K562 (cell line): ENCODE measurements around the gene DPEP2NB.

Experiments
- CBFA2T3 ChIP-seq: fragments of 450-650 bp; IDR thresholded peaks from 2 replicates; pipeline ENCODE4 v1.6.1; 2017
- CTCF ChIP-seq, 3 experiments: IDR thresholded peaks in 2 of 3; conservative IDR thresholded peaks in 1 of 3; 2 replicates each; pipeline ENCODE4 v1.5.1; 2011 to 2012; ENCODE audit warnings: low read length in 3 of 3, mild to moderate bottlenecking in 3 of 3, control low read depth in 2 of 3, improper control_type of control experiment in 1 of 3, inconsistent platforms in 1 of 3, low read depth in 1 of 3, mixed read lengths in 1 of 3, moderate library complexity in 1 of 3; ENCODE audit not compliant: insufficient read depth in 2 of 3
- EP300 ChIP-seq: IDR thresholded peaks from 2 replicates; pipeline ENCODE4 v1.6.1; 2012; ENCODE audit warnings: low read length, improper control_type of control experiment
- EZH2 ChIP-seq: IDR thresholded peaks from 2 replicates; pipeline ENCODE4 v1.6.1; 2012; ENCODE audit warnings: low read depth, mild to moderate bottlenecking, inconsistent platforms, low read length, borderline replicate concordance
- HNRNPK ChIP-seq: fragments of 200-400 bp; formaldehyde crosslinking; IDR thresholded peaks from one replicate; pipeline ENCODE4 v1.6.1; 2018; ENCODE audit warnings: mild to moderate bottlenecking, low read depth, low read length; ENCODE audit not compliant: poor library complexity, severe bottlenecking
- MAX ChIP-seq: sonication (generic); formaldehyde crosslinking; IDR thresholded peaks from 2 replicates; pipeline ENCODE4 v1.9.0; 2022; ENCODE audit warnings: mild to moderate bottlenecking, missing genetic modification reagents
- MCM7 ChIP-seq, 2 experiments: fragments of 450-650 bp; IDR thresholded peaks; 2 replicates each; pipeline ENCODE4 v1.6.1; 2016 to 2018
- MTA3 ChIP-seq: fragments of 450-650 bp; formaldehyde crosslinking; IDR thresholded peaks from 2 replicates; pipeline ENCODE4 v1.6.1; 2017; ENCODE audit warnings: mild to moderate bottlenecking, borderline replicate concordance
- POLR2A ChIP-seq: fragments of 450-650 bp; conservative IDR thresholded peaks from 2 replicates; pipeline ENCODE4 v1.6.1; 2016
- ZBTB34 ChIP-seq: fragments of 250-450 bp; sonication (Bioruptor Pico); IDR thresholded peaks from 2 replicates; pipeline ENCODE4 v1.8.0; 2021; ENCODE audit warnings: mild to moderate bottlenecking, moderate library complexity
- ZNF431 ChIP-seq: sonication (generic); formaldehyde crosslinking; IDR thresholded peaks from 2 replicates; pipeline ENCODE4 v1.8.0; 2022; ENCODE audit warnings: mild to moderate bottlenecking, missing genetic modification reagents
- ZNF655 ChIP-seq: fragments of 250-450 bp; sonication (Bioruptor Pico); IDR thresholded peaks from 2 replicates; pipeline ENCODE4 v1.5.0; 2021

- no peak for TF ChIP-seq CBFA2T3
- no peak for TF ChIP-seq CTCF (IDR thresholded peaks at IDR 0.05 in 2 of 3, conservative IDR thresholded peaks at IDR 0.05 in 1 of 3; ENCODE audit: insufficient read depth in 2 of 3, low read depth in 1 of 3, low read length in 3 of 3)
- no peak for TF ChIP-seq MCM7 (IDR thresholded peaks at IDR 0.05)
- no peak for TF ChIP-seq MAX (CRISPR knock-in tag)
- TF ChIP-seq EZH2: no peak
- no peak for TF ChIP-seq ZNF431
- TF ChIP-seq EP300: no peak
- TF ChIP-seq ZNF655 (CRISPR knock-in tag): no peak
- TF ChIP-seq MTA3: no peak
- no peak for TF ChIP-seq HNRNPK
- no peak for TF ChIP-seq POLR2A
- no peak for TF ChIP-seq ZBTB34 (CRISPR knock-in tag)
Observed at GRCh38 chr16:68005211-68005610, 10.5 kb downstream of the DPEP2NB start.
